Esophagus mucosa (tissue), 1 donor: ENCODE data around the gene PHLDB1. TPM values are rescaled to one million over a fixed set of nuclear protein-coding genes. Genes with fewer than 3 reads are reported as not detected.

Source experiments
- ATAC-seq: fragments of 200-7000 bp; cut with Tn5 transposase; one replicate; pipeline ENCODE4 v1.9.1; 2020
- total RNA-seq: library from RNA; stranded (reverse); gene quantifications from one replicate; pipeline ENCODE4 v1.2.4, GENCODE V29; 2023
- donor health status: DM: yes; HTN: yes; CAD: no.

The PHLDB1 gene
- total RNA-seq, 1 donor from 2014 or later: 9.3 TPM

DNA sequence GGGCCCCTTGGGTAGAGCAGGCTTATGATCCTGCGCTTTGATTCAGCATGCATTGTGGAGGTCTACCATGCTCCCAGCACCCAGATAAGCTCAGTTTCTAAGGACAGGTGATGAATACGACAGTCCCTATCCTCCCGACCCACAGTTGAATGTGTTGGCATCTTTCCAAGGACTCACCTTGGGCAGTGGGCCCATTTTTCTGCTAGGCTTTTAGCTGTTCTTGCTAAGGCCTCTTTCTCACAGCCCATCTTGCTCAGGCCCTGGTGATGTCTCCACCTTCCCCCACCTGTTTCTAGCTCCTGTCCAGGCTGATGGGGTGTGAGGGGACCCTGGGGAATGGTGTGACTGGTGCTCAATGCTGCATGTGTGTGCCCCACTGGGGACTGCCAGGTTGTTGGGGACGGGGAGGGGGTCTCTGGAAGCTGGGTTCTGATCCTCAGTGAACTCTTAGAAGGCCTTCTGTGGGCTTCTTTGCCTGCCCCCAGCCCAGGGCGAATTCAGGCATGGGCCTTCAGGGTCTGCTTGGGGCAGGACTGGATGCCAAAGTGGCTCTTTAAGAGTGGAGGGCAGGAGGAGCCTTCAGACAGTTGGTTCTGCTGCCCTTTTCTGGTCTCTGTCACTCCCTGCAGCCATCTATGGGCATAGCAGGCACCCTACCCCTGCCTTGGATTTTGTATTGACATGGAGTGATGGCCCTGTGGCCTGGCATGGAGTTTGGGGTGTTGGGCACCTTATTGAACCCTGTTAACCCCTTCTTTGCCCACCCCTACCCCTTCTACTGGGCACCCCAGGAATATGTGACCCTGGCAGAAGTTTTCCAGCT lies 33.1 kb downstream of the PHLDB1 start:
- ATAC-seq: no peak

DNA sequence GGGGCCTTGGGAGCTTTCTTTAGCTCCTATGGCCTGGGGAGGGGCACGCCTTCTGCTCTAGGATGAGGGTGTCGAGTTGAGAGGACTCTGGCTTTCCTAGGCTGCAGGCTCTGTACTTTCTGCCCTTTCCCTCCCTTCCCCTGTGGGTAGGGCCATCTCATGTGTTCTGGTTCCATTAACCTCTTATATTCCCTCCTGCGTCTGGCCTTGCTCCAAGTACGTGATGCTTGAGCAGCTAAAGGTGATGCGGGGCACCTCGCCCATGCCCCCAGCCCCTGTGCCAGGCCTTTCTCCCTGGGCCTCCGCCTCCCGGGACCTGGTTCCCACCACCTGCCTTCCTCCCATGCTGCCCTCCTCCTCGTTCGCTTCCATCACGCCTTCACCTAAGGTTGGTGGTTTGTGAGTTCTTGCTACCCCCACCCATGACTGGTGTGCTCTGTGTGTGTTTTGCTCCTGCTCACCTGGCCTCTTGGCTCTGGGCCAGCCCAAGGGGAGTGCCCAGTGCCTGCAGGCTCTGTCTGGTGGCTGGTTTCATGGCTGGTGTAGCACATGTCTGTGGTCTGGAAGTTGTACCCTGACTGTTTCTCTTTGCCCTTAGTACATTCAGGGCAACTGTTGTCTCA lies 34.1 kb downstream of the PHLDB1 start:
- ATAC-seq: no peak

DNA sequence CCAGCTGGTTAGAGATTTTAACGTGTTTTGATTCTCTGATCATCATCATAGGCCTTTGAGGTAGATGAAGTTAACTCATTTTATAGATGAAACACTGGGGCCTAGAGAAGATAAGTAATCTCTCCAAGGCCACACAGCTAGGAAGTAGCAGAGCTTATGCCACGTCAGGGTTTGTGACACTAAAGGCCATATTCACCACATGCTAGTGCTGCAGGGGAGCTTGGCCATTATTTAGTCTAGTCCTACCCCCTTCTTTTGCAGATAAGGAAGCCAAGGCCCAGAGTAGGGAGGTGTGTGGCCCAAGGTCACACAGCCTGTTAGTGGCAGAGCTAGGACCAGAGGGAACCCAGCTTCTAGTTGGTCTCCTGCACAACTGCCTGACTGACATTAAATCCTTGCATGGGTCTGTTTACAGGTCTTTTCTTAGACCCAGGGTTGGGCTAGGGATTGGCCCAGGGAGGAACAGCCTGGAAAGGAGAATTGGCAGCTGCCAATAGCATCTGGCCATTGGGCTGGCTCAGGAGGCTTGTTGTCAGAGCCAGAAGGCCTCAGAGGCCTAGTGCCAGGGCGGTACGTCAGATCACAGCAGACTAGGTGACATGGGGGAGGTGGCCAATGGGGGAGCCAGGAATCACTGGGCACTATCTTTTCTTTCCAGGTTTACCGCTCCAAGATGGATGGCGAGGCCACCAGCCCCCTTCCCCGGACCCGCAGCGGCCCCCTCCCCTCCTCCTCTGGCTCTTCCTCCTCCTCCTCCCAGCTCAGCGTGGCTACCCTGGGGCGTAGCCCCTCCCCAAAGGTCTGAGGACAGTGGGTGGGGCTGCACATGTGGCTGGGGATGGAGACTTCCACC lies 36.0 kb downstream of the PHLDB1 start:
- ATAC-seq: no peak

DNA sequence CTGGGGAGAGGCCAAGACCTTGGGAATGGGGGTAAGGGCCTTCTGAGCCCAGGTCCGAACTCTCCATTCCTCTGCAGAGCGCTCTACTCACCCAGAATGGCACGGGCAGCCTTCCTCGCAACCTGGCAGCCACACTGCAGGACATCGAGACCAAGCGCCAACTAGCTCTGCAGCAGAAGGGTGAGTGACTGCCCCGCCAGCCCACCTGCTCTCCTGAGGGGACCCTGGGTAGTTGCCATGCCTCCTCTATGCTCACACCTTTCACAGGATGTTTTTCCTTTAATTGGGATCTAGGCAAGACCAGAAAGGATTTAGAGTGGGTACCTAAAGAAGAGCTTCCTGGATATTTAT lies 36.6 kb downstream of the PHLDB1 start:
- ATAC-seq: no peak

DNA sequence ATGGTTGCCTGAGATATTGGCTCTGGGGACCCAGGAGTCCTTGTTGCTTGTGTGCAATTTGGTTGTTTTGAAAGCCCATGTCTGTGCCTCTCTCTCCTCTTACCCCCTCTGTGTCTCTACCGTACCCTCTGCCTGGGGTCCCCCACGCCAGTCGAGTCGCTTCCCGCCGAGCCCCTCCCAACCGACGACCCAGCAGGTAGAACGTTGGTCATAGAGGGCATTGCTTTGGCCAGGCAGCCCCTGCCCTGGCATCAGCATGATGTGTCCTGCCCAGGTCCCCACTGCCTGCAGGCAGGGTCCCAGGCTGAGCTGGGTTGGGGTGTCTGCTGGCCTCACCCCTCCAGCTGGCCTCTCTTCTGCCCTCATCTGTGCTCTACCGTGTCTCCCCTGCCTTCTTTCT lies 37.1 kb downstream of the PHLDB1 start:
- ATAC-seq: no peak

DNA sequence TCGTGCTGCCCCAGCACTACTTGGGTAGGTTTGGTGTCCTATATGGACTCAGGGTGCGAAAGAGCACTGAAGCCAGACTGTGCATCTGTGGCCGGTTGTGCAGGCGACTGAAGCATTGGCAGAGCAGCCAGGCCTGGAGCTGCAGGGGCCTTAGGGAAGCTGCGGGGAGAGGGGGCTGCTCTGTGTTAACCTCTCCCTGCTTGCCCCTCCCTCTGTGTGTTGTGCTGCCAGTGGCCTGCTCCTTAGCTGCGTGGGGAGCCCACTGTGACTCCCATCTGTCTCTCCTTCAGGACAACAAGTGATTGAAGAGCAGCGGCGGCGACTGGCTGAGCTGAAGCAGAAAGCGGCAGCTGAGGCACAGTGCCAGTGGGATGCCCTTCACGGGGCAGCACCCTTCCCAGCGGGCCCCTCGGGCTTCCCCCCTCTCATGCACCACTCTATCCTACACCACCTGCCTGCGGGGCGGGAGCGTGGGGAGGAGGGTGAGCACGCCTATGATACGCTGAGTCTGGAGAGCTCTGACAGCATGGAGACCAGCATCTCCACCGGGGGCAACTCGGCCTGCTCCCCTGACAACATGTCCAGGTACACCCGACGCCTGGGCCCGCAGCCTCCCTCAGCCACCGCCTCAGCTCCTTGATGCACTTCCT lies 37.8 kb downstream of the PHLDB1 start:
- ATAC-seq: no peak

DNA sequence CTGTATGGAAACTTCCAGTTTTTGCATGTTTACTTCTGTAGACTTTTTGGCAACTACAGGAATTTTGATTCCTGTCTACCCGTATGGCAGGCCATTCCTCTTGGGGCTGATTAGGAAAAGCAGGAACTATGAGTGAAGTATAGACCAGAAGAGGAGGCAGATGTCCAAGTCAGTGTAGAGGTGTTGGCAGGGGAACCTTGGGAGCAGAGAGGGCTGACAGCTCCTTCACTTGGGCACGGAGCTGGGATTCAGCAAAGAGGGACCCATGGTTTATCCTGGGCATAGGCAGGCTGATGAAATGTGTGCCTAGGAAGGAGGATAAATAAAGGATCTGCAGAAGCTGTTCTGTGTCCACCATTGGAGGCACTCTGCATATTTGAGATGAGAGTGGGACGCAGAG lies 39.0 kb downstream of the PHLDB1 start:
- no peak for ATAC-seq

DNA sequence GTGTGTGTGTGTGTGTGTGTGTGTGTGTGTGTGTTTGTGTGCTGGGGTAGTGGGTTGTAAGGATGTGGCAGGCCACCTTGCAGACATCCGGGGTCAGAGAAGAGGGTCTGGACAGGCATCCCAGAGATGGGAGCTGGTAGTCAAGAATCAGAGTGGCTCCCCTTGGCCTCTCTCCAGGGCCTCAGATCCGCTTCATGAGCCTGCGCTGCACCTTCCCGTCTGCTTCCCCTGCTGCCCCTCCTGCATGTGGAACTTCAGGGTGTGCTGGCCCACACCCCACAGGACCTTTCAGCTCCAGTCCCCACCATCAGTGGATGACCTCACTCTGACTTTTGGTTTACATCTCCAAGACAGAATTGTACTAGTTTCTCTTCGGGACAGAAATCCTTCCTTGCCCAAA lies 40.9 kb downstream of the PHLDB1 start:
- ATAC-seq: no peak

DNA sequence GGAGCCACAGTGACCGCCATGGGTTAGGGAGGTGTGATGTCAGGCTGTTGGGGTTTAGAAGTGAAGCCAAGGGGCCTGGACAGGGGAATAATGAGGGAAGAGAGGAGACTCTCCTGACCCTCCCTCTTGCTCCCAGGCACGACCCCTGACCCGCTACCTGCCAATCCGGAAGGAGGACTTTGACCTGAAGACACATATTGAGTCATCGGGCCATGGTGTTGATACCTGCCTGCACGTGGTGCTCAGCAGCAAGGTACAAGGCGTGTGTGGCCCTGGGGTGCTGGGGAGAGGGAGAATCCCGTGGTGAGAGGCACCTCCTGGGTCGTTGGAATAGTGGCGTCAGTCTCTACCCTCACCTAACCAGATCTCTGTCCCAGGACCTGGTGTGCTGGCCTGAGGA lies 42.5 kb downstream of the PHLDB1 start:
- peak; percentile 70 for ATAC-seq

DNA sequence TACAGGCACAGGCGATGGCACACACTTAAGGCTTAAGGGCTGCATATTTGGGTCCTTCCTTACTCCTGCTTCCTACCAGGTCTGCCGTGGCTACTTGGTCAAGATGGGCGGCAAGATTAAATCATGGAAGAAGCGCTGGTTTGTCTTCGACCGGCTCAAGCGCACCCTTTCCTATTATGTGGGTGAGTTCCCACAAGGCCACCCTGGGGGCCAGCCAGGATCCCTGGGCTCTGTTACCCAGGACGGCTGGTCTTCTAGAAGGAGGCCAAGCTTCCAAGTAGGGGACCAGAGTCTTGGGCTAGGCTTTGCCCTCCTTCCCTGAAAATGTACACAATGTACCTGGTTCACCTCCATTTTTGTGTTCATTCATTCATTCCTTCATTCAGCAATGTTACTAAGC lies 43.0 kb downstream of the PHLDB1 start:
- ATAC-seq: no peak

DNA sequence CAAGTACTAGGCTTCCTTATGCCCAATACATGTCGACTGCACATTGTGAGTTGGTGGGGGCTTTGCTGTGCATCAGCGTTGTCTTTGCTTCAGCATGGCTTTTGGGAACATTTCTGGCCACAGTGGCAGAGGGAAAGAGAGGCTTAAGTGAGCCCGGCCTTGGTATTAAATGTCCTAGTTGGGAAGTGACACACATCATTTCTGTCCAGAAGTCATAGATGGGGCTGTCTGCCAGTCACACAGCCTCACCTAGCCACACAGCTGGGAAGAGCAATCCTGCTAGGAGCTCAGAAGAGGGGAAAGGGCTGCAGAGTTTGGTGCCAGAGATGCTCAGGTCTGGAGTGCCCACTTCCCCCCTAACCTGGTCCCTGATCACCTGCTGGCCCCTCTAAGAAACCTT lies 44.4 kb downstream of the PHLDB1 start:
- ATAC-seq: no peak

DNA sequence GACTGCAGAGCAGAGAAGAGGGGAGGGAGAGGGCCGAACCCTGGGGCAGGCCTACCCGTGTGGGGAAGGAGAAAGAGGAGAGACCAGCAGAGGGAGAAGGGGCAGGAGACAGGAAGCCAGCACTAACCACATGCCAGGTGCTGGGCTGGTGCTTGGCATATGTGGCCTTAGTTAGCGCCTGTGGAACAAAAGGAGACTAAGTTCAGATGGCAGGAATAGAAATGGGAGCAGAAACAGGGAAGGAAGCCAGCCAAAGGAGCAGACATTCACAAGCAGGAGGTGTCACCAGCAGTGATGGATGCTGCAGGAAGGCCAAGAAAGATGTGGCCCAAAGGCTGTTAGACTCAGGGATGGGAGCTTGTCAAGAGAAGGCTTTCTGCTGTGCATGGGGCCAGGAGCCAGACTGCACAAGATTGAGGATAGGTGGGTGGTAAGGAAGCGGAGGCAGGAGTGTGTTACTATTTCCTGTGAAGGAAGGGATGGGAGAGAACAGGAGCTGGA lies 45.3 kb downstream of the PHLDB1 start:
- no peak for ATAC-seq

DNA sequence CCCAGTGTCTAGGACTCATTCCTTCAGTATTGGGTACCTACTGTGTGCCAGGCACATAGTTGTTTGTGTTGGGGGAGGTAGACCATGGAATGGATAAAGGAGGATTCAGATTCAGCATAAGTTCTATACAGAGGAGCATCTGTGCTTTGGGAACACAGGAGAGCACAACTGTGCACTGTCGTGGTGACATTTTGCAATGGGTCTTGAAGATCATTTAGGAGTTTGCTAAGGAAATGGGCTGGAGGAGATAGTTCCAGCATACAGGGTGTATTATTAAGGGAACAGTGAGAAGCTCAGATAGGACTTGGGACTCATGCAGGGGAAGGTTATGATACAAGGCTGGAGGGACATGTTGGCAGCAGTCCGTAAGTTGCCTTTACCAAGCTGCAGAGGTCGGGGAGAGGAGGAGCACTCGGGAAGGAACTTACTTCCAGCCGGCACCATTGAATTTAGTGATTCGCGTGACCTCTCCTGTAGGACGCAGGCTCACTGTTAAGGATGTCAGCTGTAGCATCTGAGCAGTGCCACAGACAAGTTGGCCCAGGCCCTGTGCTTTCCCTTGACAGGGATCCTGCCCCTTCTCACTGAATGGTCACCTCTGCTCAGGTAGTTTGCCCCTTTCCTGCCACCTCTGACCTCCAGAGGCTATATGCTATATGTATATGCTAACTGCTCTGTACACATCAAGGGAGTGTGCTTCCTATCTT lies 46.4 kb downstream of the PHLDB1 start:
- no peak for ATAC-seq

DNA sequence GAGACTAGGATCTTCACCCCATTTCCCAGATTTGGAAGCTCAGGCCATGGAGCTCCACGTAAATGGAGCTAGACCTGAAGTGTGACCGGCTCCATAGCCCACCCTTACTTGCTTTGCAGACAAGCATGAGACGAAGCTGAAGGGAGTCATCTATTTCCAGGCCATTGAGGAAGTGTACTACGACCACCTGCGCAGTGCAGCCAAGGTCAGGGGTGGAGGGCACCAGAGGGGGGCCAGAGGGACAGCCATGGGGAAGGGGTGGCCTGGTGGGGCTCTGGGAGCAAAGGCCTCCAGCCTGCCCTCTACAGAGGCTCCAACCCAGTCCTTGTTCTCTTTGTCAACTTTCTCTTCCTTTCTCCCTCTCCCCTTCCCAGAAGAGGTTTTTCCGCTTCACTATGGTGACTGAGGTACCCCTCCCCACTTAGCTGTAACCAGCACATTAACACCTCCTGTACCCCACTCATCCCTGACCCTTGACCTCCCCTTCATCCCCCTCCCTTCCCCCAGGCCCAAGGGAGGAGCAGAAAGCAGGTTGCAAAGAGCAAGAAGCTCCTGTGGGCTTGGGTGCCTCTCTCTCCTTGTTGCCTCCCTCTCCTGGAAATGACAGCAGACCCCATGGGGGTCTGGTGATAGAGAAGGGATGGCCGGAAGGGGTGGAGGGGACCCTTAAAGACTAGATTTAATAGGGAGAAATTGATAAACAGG lies 48.2 kb downstream of the PHLDB1 start:
- ATAC-seq: no peak

DNA sequence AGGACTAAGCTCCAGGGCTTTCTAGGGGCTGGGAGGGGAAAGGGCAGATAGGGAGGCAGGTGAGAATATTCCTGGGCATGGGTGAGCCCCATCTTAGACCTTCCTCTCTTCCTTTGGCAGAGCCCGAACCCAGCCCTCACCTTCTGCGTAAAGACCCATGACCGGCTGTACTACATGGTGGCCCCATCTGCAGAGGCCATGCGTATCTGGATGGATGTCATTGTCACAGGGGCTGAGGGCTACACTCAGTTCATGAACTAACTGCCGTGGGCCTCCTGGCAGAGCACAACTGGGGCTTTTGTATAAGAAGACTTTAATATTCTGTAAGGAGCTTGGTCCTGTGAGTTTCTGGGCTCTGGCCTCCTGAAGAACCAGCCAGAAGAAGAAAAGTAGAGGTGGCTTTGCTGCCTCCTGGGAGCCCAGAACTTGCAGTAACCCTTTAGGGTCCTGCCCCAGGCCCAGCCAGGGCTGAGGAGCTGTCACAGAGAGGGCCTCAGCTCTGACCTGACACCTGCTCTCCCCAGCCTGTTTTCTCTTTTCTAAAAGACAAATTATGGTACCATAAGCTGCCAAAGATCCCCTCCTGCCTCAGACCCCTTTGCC lies 49.2 kb downstream of the PHLDB1 start:
- no peak for ATAC-seq

DNA sequence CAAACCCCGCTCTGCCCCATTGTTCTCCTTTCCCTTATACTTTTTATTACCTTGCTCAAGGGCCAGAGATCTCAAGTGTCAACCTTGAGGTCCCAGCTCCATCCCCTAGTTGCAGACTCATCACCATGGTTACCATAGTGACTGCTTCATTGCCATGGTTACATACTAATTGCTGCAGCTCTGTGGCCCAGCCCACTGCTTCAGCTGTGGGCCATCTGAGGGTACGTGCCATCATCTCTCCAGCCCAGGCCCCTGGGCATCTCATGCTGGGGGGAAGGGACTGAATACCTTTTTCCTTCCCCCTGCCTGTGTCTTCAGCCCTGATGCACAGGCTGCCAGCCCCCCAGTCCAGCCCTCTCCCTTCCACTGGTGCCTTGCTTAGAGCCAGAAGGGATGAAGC lies 49.8 kb downstream of the PHLDB1 start:
- no peak for ATAC-seq

DNA sequence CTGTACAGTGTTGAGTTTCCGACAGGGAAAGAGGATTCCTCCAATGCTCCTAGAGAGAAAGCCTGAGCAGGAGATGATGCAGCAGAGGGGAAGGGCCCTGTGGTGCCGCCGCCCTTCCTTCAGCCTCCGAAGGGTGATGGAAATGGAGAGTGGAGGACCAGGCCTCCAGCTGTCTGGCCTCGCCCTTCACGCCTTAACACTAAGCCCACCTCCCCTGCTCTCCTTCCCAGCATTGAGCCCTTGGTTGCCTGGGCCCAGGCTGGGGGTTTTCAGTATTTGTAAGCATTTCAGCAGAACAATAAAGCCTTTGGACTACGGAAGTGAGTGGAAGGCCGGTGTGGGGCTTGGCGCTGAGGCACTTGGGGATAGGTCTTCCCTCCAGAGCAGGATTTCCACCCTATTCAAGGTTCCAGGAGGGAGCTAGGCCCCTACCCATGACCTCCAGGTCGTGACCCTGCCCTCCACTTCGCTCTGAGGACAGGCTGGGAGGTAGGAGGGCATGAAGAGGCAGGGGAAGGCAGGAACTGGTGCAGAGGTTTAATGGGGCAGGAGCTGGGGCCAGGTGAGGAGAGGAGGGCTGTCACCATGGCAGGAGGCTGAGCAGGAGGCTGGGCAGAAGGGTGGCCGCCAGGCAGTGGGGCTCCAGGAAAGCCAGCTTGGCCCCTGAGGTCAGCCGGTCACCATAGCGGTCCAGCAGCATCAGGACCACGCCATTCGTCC lies 50.5 kb downstream of the PHLDB1 start:
- no peak for ATAC-seq

DNA sequence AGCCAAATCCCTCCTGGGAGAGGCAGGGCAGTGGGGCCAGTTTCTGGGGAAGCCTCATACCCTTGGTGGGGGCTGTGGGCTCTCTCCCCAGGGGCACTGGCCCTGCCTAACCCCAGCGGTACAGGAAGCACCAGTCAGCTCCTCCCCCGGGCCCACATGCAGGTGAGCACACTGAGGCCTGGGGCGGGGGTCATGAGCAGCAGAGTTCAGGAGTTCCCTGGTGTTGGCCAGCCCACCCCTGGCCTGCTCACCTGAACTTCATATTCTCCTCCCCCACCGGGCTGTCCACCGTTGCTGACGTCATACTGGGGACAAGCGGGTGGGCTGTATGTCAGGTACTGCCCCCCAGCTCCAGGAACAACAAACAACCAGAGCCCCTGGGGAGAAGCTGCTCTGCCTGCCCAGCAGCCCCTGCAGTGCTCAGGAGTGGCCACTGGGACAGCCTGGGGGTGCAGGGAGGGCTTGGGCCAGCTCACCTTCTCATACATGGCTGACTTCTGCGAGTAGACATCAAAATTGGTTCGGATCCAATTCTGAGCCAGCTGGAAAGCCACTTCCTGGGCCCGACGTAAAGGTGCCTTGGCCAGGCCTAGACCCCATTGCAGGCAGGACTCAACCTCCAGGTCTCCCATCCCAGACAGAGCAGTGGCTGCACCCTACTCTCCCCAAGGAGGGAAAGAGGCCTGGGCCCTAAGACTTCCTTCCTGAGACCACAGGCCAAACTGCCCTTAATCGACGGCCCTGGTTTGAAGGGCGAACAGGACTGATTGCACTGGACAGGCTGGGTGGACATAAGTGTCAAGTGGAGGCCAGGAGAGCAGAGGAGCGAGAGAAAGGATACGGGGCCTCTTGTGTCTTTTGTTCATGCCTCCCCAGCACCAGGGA lies 51.3 kb downstream of the PHLDB1 start:
- ATAC-seq: no peak

DNA sequence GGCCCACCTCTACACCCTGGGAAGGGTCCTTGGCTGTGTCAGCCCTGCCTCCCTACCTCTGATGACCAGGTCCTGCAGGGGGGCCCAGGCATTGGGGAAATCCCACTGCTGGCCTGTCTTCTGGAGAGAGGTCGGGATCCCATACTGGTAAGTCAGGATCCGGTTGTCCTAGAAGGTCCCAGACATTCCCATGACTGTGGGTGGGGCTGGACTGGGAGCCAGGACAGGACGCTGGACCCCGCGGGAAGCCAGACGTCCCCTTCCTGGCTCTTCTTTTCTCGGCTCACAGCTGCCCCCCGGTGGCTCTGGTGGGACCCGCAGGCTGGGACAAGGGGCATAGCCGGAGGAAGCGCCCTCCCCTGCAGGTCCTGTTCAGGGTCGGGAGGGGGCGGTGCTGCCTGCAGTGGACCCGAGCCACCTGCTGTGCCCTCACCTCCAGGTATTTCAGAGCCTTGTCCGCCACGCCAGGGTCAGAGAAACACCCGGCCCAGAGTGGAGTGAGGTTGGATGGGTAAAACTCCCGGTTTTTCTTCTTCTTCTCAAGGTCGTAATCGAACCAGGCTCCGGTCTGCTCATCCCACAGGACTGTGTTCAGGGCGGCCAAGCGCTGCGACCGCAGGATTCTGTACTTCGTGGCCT lies 52.0 kb downstream of the PHLDB1 start:
- ATAC-seq: peak; percentile 84
